Activated CD8-positive, alpha-beta memory T cell treated with anti-CD3 and anti-CD28 coated beads, Interleukin-2, amount 50 U/mL, for 1 hour (primary cell): ENCODE data around the gene TMEM184A.

Experiments
- DNase-seq: peaks from one replicate; pipeline ENCODE4 v3.0.0-alpha.2; 2020; ENCODE audit errors: extremely low read depth

TMEM184A gene

DNA sequence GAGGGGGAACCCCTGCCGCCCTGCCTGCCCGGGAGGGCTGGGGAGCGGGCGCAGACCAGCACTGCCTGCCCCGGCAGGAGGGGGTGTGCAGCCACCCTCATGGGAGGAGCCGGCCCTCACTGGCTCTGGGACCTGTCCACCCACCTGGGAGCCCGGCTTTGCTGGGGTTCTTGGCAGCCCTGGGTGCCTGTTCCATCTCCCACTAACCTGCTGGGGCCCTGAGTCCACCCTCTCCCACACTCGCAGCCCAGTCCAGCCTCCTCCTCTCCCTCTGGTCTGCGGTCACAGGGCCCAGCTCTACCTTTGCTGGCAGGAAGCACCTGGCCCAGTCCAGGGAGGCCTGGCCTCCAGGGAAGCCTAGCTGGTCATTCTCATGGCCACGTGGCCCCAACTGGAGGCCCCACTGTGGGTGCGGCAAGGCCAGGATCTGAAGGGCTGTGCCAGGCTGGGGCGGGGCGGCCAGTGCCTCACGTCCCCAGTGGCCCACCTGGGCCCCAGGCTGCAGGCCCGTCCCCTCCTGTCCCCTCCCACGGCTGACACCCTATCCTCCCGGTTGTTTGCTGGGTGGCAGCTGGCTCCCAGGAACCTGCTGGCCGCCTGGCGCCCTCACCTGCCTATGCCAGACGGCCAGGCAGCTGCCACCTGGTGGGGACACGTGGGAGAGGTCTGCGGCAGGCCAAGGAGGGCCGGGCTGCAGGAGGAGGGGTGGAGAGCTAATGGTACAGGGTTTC lies at the start of gene TMEM184A:
TMEM184A (minus strand) TSS at position 393 of the 731 bp plus-strand sequence. CDS start 721 bp downstream, outside the sequence.
- DNase-seq: no peak

DNA sequence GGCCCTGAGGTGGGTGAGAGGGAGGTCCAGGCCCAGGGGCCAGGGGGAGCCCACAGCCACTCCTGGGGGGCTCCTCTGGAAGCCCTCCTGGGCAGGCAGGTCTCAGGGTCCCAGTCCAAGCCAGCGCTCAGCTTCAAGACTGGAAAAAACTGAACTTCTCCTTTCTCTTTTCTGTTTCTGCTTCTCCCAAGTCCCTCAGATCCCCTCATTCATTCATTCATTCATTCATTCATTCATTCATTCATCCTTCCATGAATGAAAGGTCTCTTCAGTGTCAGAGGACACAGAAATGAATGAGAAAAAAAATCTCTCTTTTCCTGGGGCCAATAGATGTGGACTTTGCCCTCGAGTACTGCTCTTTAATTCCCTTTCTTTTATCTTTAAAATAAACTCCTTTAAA lies 48.4 kb upstream of the TMEM184A start:
- no peak for DNase-seq

GRCh38 chr7:1603346-1604225 lies 47.6 kb upstream of the TMEM184A start:
- DNase-seq: no peak

DNA sequence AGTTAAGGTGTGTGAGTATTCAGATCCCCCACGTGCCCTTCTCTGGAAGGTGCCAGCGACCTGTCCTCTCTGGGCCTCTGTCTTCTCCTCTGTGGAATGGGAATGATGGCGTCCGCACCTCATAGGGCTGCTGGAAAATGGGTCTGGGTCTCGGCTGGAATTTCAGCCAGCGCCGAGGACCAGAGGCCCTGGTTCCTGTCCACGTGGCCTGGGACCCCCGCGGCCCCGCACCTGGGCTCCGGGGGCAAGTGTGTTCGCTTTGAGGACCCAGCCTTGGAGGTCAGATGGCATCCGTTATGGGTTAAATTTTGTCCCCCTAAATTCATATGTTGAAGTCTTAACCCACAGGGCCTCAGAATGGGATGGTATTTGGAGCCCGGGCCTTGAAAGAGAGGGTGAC lies 46.4 kb upstream of the TMEM184A start:
- no peak for DNase-seq

DNA sequence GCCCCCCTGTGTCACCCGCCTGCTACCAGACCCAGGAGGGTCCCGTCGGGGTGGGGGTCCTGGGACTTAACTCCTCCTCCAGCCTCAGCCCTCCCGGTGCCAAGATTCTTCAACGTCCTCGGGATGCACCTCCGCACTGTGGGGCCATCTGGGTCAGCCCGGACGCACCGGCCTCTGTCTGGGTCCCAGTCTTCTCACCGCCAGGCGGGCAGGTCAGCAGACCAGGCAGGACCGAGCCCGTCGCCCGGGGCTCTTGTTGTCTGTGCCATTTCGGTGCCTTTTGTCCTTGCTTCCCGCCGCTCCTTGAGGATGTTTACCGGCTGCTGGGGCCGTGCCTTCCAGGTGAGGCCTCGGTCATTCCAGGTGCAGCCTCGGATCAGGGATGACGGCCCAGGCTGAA lies 46.0 kb upstream of the TMEM184A start:
- no peak for DNase-seq

- no peak for DNase-seq
These were observed 43.8 kb upstream of the TMEM184A start for GRCh38 chr7:1599640-1600395.

DNA sequence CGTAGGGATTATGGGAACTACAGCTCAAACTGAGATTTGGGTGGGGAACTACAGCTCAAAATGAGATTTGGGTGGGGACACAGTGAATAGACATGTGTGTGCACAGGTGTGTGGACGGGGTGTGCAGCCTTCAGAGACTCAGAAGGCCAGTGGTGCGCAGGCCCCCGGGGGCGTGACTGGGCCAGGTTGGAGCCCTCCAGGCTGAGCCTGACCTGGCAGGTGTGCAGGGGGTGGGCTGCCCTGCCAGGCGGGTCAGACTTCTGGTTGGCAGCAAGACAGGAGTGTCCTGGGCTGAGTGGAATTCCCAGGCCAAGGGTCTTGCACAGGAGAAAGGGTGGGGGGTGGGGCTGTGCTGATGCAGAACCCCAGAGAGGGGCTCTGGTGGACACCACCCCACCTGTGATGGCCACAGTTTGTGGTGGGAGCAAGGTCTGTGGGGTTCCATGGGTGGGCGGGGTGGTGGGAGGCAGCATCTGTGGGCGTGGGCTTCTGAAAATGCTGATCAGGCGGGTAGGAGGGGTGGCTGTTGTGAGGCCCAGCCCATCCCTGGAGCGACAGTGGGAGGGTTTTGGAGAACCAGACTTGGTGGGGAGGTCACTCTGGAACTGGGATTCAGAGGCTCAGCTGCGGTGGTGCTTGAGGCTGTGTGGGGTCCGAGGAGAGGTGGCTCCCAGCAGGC lies 43.1 kb upstream of the TMEM184A start:
- DNase-seq: no peak

- DNase-seq: no peak
These were observed 42.3 kb upstream of the TMEM184A start for GRCh38 chr7:1598286-1598685.

GRCh38 chr7:1597791-1598190 lies 41.8 kb upstream of the TMEM184A start:
- no peak for DNase-seq

GRCh38 chr7:1597066-1597760 lies 41.2 kb upstream of the TMEM184A start:
- DNase-seq: no peak

DNA sequence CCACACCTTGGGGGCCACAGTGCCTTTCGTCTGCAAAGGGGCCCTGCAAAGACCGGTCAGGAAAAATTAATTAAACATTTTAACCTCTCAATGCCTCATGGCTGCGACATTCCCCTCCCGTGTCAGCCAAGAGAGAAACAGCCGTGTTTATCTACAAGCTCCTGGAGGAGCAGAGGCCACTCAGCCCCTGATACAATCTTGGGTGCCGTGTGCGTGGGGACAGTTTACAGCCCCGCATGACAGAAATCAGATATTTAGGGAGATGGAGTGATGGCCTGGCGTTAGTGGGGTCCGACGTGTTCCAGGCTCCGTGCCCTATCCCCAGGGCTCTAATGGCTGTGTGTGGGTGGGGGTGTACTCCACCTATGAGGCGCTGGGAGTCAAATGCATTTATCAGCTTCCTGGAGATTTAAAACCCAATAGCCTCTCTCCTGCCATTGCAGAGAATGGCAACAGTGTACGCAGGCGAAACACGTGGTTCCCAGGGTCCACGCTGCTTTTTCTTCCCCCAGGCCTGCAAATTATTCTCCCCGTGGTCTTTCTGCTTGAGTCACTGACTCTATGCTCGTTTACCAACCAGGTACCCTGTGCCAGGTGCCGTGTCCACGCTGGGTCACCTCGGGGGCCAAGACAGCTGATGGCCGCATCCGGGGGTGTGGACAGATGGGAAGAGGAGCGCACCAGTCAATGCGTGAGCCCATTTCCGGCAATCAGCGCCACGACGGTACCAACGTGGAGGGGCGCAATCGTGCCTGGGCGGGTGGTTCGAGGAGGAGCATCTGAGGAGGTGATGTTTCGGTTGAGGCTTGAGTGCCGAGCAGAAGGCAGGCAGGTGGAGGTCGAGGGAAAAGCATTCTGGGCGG lies 40.4 kb upstream of the TMEM184A start:
- DNase-seq: no peak

DNA sequence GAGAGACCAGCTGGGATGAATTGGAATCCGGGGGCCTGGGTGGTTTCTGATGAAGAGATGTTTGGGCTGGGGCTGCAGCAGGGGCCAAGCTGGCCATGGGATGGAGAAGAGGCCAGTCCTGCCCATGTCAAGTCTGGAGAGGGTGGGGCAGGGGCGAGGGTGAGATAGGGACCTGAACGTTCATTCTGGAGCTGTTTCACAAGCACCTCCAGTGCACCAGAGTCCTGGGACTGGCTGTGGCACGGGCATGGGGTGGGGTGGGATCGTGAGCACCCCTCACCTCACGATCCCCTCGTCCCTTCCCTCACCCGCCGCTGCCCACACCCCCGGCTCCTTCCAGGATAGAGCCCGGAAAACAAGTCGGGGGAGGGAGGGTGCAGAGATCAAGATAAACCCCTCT lies 39.6 kb upstream of the TMEM184A start:
- no peak for DNase-seq

DNA sequence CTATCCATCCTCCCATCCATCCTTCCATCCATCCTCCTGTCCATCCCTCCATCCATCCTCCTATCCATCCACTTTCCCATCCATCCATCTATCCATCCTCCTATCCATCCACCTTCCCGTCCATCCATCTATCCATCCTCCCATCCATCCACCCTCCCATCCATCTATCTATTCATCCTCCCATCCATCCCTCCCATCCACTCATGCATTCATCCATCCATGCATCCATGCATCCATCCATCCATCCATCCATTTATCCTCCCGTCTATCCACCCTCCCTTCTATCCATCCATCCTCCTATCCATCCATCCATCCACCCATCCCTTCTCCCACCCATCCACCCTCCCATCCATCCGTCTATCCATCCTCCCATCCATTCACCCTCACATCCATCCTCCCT lies 39.0 kb upstream of the TMEM184A start:
- no peak for DNase-seq

DNA sequence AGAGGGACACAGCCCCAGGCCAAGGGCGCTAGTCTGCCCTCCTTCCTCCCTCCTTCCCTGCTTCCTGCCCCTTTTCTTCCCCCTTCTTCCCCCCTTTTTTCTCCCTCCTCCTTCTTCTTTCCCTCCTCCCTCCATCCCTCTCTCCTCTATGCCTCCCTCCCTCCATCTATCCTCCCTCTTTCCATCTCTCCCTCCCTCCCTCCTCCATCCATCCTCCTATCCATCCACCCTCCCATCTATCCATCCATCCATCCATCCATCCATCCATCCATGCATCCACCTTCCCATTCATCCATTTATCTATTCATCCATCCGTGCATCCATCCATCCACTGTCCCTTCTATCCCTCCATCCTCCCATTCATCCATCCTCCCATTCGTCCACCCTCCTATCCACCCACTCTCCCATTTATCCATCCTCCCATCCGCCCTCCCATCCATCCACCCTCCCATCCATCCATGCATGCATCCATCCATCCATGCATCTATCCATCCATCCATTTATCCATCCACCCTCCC lies 38.0 kb upstream of the TMEM184A start:
- DNase-seq: no peak

DNA sequence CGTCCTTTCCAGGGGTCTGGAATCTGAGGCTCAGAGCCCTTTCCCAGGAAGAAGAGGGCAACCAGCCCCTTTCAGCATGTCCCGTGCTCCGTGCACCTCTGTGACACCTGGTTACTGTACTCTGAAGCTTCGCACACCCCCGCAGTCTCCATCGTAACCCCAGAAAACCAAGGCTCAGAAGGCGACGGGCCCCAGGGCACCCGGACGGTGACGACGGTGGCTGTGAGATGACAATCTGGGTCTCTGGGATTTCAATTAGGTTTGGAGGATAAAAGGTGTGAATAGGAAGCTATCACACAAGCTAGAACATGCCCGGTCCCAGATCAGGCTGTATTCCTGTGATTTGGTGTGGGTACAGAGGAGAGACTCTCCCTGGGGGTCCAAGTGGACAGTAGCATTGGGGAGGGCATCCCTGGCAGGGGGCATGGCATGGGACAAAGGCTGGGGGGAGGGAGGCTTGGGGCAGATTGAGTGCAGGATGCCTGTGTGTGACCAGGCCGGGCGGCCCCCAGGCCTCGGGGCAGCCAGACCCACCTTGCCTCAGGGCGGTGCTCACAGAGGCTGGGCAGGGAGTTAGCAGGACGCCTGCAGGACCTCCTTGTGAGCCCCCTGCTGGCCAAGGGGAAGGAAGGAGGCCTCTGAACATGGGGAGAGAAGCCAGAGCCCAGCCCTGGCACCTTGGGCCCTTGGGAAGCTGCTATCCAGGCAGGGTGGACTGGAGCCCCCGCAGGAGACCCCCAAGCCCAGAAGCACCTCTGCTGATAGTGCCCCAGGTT lies 37.3 kb upstream of the TMEM184A start:
- DNase-seq: no peak

GRCh38 chr7:1592299-1592871 lies 36.4 kb upstream of the TMEM184A start:
- no peak for DNase-seq

- no peak for DNase-seq
These were observed 35.9 kb upstream of the TMEM184A start for GRCh38 chr7:1591876-1592275.

DNA sequence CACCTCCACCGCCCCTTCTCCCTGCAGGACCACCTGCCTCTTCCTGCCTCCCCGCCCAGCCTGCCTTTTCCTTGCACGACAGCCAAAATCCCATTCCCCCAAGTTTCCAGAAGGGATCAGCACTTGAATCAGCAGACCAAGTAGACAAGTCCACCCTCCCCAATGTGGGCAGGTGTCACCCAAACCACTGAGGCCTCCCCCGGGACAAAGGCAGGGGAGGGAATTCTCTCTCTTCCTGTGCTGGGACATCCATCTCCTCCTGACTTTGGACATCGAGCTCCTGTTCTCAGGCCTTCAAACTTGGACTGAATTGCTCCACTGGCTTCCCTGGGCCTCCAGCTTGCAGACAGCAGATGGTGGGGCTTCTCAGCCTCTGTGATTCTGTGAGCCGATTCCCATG lies 35.4 kb upstream of the TMEM184A start:
- DNase-seq: no peak

DNA sequence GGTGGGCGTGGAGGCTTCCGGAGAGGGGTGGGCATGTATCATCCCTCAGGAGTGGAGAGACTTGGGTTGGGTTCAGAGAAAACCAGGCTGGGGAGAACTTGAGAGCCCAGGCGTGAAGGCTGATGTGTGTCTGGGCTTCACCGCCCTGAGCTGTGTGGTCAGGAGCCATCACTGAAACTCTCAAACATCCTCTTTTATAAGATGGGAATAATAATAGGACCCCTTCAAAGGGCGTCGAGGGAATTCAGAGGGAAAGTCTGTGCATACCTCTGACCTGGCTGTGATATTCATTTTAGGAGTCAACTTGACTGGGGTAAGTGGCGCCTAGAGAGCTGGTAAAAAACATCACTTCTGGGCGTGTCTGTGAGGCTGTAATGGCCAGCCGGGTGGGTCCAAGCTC lies 34.9 kb upstream of the TMEM184A start:
- DNase-seq: no peak
